Measurements from ENCODE around the gene NCK2.
"Not testable (repeated sequence)": the region's sequence is repeated elsewhere in the genome, so short reads cannot be mapped to it uniquely, and the experiment has no call there.

The NCK2 gene

DNA sequence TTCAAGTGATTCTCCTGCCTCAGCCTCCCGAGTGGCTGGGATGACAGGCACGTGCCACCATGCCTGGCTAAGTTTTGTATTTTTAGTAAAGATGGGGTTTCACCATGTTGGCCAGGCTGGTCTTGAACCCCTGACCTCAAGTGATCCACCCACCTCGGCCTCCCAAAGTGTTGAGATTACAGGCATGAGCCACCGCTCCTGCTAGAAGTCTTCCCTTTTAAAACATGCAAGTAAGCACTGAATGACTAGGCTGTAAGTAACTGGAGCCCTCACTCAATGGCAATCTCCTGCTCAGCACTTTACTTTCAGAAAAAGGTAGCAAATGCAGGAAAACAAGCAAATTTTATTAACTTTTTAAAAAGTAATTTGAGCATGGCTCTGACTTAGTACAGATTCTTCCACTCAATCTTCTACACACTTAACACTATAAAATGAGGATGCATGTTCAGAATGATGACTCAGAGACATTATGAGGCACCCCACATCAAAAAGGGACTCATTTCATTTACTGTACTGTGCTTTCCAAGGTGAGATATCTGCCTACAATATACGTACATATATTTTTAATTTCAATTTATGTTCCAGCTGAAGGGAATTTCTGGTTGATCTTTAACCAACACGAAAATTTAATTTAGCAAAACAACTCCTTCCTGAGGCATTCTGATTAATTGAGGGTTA is 6.6 kb upstream of the NCK2 start:
- DNase-seq = peak; percentile 81

DNA sequence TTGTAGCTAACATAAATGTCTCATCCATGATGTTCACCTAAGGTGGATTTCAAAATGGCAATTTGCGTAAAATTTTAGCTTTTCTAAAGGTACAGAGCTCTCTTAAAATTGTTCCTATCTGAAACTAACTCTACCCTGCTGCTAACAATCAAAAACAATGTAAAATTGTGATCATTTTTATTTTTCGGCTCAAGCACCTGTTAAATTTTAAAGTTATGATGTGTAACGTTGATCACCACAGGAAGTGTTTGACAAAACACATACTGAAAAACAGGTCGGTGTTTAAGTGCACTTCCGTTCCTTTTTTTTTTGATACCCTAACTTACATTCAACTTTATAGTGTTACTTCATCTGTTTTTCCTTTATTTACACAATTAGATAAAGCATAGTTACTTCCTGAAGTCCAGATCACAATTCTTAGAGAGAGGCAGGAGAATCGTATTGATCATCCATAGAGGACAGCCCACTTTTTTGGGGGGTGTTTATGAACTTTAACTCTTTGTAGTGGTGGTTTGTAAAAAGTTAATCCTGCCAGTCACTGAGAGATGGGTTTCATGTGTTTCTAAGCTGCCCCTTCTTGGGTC is 6.0 kb upstream of the NCK2 start:
- peak; percentile 60 for DNase-seq

DNA sequence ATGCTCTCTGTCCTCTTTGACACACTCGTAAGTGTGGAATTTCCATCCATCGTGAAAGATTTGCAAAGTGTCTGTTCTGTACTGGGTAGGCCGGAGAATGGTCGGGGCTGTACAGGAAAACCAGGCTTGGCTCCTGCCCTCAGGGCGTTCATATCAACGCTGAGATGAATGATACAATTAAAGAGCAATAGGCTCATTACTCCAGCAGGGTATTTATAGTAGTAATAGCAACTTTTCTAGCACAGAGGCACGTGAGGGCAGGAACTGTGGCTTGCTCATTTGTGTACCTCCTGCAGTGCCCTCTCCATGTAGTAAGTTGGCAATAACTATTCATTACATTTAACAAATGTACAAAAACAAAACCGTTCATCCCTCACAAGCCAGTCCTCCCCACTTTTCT is 5.3 kb upstream of the NCK2 start:
- DNase-seq = peak; percentile 39

DNA sequence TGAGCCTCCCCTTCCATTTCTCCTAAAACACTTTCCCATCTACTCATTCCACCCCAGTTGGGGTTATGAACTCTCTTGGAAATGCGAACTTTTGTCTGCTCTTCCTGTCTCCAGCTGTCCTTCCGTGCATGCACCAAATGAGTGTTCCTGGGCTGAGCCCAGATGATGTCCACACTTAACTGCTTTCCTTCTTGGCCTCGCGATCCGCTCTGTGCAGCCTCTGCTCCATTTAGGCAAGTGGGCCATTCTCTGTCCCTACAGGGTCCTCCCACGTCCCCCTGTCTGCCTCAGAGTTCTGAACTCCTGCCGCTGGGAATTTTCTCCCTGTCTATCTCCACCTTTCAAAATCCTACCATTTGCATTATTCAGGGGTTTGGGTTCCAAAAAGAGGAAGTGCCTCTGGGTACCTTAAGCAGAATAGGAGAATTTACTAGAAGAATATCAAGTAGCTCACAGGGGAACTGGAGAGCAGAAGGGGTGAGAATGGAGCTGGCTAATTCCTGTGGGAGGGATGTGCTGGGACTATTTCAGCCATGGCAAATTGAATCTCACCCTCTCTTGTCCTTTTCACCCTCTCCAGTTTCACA is 4.7 kb upstream of the NCK2 start:
- DNase-seq = no peak

DNA sequence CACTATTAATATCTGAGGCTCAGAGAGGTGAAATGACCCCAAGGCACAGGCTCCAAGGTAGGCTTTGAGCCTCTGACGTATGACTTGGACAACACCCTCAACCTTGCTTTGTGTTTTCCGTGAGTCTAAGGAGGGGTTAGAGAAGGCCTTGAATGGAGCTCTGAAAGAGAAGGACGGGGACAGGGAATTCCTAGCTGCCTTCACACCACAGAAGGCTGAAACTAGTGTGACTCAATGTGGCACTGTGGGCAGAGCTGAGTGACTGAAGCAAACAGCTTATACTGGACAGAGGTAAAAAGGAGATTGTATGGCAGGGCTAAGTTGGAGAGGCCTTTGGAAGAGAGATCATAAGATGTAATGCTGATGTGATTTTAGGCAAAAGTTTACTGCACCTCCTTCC is 3.5 kb upstream of the NCK2 start:
- DNase-seq = no peak

DNA sequence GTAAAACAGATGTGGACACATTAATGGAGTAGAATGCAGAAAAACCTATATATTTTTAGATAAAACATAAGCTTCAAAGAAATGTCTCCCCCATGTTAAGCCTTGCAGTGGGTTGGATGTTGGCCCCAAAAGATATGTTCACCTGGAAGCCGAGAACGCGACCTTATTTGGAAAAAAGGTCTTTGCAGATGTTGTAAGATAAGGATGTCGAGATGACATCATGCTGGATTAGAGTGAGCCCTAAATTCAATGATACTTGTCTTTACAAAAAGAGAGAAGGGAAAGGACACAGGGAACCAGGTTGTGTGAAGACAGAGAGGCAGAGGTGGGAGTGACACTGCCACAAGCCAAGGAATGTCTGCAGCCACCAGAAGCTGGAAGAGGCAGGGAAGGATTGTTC is 3.1 kb upstream of the NCK2 start:
- DNase-seq = no peak

DNA sequence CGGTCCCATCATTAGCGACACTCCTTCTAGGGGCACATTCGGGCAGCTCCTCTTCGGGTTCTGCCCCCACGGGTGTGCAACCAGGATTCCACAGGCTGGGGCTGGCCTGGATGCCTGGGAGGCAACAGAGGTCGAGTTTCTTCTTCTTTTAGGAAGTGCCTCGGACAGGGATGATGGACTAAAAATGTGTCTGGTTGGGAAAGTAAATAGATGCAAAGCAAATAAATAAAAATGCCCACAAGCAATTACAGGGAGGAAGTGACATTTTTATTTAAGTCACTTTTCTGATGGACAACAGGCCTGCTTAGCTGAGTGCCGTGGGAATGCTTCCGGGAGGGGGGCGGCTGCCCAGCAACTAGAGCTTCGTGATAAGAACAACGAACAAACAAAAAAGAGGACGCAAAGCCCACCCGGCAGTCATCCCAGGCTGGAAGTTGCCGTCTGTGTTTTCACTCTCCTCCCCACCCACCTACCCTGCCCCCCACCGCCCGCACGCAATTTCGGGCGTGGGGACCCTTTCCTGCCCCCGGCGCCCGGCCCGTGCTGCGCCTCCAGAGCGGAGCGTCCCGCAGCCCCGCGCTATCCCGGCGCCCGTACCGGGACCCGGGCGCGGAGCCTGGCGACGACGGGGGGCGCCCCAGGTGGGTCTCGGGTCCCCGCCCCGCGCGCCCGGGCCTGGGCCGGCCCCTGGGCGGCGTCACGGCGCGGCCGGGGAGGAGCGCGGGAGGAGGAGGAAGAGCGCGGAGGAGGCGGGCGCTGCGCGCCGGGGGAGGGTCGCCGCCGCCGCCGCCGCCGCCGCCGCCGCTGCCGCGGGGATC is 412 bp upstream of the NCK2 start:
- peak; percentile 41 for DNase-seq

DNA sequence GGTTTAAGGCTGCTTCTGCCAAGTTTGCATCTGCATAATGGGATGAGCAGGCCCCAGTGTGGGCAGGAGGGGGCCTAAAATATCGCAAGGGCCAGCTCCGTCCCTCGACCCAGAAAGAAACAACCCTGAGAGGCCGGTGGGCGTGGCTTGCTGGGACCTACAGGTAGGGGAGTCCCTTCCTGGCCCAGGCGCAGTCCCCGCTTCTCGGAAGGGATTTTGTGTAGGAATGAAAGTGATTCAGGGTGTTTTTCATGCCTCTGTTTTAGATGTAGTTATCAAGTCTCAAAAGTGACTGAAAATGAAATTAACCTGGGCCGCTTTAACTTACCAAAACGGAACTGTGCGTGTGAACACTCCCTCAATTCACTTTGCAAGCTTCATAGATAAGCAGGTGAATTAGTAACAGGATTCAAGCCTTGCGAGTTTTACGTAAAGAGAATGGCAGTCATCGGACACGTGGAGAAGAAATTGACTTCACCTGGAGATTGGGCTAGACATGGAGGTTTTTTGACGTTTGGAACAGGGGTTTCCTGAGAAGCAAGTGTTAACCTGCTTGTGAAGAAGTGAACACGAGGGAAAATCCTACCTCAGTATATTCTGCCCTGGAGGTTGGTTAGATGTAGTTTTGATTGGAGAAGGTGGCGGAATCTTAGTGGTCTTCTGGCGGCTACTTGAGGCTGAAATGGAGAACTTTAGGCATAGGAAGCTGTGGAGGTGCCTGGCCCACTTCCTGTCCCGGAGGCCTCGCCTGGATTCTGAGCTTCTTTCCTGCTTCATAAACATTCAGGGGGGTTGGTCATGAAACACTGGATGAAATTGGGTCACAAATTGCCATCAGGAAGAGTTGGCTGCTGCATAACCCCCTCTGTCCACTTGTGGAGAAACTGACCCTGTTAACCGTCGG is 1.7 kb downstream of the NCK2 start:
- peak; percentile 69 for DNase-seq

DNA sequence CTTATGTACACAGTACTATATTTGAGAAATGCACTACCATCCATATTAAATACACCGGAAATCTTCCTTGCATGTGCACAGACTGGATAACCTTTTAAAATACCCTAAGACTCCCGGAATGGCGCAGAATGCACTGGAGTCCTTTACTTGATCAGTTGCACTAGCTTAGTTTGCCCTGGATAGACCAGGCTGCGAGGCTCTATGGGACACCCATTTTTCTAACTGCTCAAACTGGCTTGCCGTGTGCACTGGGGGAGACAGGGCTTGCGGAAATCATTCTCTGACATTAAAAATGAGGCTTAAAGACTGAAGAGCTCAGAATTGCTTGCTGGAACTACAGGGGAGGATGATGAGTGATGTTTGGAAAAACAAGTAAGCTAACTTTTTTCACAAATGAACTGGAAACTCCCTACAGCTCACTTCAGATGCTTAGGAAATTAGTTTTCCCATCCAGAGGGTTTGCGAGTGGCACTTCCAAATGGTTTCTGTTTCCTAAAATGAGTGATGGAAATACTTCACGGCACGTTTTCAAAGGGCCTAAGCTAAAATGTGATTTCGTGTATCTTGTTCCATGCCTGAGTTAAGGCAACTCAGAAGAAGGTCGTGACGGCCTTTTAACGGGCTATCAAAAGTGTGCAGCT is 2.7 kb downstream of the NCK2 start:
- DNase-seq = no peak

DNA sequence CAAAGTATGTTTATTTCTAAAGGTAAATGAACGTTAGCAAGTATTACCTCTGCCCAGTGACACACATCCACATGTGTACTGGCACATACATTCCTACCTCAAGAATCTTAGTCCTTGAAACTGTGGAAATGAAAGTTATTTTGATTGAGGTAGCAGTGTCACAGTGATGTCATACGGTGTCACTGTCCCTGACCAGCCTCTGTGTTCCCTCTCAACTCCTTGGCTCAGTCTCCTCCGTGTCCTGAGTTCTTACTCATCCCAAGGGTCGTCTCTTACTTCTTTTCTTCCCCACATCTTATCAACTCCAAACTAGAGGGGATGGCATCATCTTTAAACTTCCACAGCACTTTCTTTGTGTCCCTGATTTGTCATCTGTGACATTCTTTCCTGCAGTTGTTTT is 3.3 kb downstream of the NCK2 start:
- DNase-seq = no peak

DNA sequence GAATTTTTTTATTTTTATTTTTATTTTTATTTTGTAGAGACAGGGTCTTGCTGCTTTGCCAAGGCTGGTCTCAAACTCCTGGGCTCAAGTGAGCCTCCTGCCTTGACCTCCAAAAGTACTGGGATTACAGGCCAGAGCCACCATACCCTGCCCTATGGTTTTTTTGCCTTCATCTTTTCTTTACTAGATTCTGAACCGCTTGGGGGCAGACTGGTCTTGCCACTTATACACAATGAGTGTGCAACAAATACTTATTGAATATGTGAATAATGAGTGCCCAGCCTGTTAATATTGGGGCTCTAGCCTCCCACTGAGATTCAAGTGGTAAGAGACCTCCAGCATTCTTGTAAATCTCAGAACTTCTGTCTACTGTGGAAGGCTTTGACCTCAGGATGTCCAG is 3.9 kb downstream of the NCK2 start:
- peak; percentile 55 for DNase-seq

DNA sequence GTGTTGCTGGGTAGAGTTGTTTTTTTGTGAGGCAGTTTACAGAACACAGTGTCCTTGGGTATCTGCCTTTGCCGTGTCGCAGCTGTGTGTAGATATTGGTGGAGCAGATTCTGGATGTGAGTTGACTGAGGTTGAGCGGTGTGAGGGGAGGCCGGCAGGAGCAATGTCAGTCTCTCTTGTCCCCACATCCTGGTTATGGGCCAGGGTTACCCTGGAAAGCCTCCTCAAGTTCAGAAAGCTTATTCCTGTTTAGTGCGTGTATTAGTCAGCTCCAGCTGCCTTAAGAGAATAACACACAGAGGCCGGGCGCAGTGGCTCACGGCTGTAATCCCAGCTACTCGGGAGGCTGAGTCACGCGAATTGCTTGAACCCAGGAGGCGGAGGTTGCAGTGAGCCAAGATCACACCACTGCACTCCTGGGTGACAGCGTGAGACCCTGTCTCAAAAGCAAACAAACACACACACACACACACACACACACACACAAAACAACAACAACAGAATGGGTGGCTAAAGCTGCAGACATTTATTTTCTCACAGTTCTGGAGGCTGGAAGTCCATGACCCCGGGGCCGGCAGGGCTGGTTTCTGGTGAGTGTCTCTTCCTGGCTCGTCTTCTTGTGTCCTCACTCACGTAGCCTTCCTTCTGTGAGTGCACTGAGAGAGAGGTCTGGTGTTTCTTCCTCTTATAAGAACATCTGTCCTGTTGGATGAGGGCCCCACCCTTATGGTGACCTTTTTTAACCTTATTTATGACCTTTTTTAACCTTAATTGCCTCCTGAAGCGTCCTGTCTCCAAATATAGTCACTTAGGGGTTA is 5.1 kb downstream of the NCK2 start:
- DNase-seq = peak; percentile 72

DNA sequence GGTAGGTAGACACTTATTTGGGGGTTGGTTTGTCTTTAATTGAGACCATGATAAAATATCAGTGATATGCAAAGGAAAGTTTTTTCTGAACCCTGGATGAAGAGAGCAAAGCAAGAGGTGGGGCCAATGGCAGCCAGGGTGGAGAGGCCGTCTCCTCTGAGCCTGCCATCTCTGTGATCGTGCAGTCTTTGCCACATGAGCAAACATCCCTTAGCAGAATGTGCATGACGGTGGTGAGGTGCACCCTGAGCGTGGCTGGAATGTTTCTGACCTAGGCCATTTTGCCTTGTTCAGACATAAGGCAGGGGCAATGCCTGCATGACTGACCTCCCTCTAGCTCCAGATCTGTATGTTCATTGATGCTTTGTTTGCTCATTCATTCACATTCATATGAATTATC is 6.0 kb downstream of the NCK2 start:
- DNase-seq = no peak

DNA sequence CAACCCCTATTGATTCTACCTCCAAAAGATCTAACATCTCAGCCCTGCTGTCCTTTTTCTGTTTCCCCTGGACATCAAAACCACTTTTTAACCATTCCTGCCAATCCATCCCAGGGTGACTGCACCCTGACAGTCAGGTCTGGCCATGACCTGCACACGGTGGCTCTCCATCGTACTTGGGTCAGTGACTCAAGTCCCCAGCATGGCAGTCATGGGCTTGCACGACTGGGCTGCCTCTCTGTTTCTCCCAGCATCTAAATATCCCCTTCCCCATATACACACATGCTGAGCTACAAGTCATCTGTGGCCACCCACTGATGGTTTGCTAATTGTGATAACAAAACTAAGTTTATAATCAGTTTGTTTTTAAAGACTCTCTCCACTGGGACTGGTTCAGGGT is 6.6 kb downstream of the NCK2 start:
- no peak for DNase-seq

DNA sequence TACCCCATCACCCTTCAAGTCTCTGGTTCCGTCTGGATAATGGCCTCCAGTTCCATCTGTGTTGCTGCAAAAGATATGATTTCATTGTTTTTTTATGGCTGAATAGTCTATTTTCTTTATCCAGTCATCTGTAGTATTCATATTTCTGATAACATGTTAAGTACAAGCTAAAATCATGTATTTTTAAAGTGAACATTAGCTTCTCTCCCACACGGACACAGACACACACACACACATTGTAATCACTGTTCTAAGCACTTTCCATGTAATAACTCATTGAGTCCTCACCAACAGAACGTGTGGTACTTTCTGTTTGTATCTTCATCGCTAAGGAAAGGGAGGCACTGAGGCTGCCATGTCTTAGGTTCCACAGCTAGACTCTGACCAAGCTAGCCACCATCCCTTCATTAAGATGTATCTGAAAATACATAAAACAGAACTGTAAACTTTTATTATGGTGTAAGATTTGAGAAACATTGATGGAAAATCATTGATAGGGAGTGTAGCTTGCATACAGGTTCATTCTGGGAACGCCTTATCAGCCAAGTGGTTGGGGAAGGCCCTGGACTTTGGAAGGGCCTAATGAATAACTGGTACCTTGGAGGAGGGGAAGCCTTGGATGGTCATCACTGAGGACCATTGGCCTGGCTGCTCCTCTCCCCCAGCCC is 8.1 kb downstream of the NCK2 start:
- DNase-seq = no peak

DNA sequence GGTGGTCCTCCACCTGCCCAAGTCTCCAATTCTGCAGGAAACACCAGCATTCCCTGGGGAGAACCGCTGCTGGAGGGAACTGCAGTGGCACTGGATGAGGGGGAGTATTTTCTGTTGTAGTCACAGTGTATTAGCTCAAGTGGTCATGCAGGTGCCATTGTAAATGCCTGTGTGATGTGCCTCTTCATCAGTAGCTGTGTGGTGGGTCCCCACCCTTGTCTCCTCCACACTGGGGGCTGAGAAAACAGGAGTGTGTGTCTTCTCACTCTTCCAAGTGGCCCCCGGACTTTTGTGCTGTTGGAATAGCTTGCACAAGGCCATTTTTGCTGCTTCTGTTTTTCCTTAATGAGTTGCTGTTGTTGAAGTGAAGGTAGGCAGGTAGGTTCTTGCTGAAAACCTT is 8.7 kb downstream of the NCK2 start:
- DNase-seq = no peak

DNA sequence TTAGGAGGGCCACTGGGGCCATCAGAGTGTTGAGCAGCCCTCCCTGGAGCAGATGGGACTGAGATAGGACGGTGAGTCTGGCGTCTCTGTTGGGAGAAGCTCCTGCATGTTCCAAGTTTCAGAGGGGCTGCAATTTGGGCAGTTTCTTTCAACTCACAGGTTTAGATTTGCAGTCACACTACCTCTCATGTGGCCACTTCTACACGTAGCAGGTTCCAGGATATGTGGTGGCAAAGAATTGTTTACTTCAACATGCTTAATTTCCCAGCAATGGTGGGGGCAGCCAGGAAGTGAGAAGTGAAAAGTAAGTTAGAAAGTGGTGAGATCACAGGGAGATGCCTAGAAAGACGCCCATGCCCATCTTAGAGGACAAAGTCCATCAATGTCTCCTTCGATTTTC is 9.3 kb downstream of the NCK2 start:
- peak; percentile 73 for DNase-seq

DNA sequence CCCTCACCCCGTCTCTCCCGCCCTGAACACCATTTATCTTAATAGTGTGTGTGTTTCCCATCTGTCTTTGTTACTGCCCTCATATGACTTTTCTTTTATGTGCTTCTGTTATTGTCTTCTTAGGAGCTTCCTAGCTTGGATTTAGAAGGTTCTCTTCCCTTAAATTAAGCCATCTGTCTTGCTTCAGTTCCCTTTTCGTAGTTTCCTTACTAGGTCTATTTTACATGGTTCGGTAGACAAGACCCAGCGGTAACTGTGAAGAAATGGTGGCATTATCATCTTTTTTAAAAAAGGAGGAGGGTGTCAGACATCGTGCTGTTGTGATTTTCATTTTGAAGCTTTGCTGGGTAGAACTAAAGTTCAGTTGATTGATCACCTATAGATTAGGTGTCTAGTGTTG is 10.3 kb downstream of the NCK2 start:
- no peak for DNase-seq

DNA sequence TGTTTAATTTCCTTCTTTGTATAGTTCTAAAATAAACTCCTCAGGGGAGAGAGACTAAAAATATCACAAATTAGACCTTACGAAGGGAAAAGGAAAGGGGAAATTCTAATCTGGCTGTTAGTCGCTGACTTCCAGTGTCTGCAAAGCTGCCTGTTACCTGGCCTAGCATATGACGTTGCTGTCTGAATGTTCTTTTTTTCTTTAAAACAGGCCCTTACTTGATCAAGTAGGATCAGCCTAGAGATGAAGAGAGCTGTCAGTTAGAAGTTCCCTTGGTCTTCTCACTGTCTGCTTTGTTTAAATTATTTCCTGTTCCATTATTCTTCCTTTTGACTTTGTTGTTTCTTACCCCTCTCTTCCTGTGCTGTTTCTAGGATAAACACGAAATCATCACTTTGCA is 11.2 kb downstream of the NCK2 start:
- DNase-seq = peak; percentile 47

DNA sequence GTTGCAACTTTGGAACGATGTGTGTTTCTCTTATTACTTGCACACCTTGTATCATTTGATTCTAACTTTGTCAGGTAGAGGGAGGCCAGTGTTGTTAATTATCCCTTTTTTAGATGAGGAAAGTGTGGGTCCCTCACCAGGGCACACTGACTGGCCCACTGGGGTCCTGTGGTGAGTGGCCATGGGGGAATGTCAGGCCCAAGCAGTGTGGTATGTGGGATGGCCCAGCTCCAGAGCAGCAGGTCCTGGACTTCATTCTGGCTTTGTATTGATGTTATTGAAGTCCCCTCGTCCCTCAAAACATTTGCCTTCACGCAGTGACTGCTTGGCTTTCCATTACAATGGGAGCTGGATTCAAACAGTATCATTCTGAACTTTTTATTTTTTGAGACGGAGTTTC is 11.7 kb downstream of the NCK2 start:
- no peak for DNase-seq

DNA sequence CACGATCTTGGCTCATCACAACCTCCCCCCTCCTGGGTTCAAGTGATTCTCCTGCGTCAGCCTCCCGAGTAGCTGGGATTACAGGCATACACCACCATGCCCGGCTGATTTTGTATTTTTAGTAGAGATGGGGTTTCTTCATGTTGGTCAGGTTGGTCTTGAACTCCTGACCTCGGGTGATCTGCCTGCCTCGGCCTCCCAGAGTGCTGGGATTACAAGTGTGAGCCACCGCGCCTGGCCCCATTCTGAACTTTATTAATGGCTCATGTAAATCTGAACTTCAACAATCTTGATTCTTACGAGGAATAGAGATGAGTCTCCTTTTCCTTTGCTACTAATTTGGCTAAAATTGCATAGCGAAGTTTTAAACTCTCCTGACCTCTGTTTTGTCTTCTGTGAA is 12.2 kb downstream of the NCK2 start:
- DNase-seq = not testable (repeated sequence)
